ENCODE results near the gene MYO1A. TPM values are rescaled to one million over a fixed set of nuclear protein-coding genes. Genes with fewer than 3 reads are reported as not detected.

Gene MYO1A
- total and polyA plus RNA-seq, 10 of the 15 experiments (the other 5 are each of a cell fraction or from before 2014, with no cell fraction given), result 0.01 to 0.34 (median 0.15) TPM; not detected in 2

DNA sequence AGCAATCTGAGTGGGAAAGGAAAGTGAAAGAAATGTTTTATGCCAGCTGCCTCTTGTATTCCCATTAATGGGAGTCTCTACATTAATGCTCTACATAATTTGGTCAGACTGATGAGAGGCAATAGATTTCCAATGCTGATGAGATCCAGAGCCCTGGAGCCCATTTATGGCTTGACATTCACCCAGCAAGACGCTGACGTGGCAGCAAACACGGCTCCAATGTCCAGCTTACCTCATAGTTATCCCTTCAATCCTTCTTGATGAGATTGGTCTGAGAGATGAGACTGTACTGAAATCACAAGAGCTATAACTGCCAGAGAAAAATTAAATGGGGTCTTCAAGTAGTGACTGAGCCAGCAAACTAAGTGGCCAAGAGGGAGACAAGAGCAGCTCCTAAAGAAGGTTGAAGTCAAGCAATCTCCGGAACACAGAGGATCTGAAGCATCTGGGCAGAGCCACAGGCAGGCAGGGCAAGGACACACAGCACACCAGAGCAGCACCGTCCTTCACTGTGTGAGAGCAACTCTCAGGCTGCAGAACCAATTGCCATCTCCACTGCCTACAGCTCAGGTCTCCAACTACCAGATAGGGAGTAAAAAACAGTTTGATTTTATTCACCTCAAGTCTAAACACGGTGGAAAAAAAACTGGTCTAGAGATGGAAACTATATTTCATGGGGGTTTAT lies 7.3 kb upstream of the MYO1A start (continued):
- TF ChIP-seq, protein P1, sequence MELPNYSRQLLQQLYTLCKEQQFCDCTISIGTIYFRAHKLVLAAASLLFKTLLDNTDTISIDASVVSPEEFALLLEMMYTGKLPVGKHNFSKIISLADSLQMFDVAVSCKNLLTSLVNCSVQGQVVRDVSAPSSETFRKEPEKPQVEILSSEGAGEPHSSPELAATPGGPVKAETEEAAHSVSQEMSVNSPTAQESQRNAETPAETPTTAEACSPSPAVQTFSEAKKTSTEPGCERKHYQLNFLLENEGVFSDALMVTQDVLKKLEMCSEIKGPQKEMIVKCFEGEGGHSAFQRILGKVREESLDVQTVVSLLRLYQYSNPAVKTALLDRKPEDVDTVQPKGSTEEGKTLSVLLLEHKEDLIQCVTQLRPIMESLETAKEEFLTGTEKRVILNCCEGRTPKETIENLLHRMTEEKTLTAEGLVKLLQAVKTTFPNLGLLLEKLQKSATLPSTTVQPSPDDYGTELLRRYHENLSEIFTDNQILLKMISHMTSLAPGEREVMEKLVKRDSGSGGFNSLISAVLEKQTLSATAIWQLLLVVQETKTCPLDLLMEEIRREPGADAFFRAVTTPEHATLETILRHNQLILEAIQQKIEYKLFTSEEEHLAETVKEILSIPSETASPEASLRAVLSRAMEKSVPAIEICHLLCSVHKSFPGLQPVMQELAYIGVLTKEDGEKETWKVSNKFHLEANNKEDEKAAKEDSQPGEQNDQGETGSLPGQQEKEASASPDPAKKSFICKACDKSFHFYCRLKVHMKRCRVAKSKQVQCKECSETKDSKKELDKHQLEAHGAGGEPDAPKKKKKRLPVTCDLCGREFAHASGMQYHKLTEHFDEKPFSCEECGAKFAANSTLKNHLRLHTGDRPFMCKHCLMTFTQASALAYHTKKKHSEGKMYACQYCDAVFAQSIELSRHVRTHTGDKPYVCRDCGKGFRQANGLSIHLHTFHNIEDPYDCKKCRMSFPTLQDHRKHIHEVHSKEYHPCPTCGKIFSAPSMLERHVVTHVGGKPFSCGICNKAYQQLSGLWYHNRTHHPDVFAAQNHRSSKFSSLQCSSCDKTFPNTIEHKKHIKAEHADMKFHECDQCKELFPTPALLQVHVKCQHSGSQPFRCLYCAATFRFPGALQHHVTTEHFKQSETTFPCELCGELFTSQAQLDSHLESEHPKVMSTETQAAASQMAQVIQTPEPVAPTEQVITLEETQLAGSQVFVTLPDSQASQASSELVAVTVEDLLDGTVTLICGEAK (IDR thresholded peaks at IDR 0.05; ENCODE audit: borderline replicate concordance), result no peak
- TF ChIP-seq, protein P2, sequence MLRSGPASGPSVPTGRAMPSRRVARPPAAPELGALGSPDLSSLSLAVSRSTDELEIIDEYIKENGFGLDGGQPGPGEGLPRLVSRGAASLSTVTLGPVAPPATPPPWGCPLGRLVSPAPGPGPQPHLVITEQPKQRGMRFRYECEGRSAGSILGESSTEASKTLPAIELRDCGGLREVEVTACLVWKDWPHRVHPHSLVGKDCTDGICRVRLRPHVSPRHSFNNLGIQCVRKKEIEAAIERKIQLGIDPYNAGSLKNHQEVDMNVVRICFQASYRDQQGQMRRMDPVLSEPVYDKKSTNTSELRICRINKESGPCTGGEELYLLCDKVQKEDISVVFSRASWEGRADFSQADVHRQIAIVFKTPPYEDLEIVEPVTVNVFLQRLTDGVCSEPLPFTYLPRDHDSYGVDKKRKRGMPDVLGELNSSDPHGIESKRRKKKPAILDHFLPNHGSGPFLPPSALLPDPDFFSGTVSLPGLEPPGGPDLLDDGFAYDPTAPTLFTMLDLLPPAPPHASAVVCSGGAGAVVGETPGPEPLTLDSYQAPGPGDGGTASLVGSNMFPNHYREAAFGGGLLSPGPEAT (IDR thresholded peaks at IDR 0.05; ENCODE audit: low read depth), result no peak
- TF ChIP-seq, protein P3, sequence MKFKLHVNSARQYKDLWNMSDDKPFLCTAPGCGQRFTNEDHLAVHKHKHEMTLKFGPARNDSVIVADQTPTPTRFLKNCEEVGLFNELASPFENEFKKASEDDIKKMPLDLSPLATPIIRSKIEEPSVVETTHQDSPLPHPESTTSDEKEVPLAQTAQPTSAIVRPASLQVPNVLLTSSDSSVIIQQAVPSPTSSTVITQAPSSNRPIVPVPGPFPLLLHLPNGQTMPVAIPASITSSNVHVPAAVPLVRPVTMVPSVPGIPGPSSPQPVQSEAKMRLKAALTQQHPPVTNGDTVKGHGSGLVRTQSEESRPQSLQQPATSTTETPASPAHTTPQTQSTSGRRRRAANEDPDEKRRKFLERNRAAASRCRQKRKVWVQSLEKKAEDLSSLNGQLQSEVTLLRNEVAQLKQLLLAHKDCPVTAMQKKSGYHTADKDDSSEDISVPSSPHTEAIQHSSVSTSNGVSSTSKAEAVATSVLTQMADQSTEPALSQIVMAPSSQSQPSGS (IDR thresholded peaks at IDR 0.05; ENCODE audit: low read length), result no peak
- TF ChIP-seq CBX3 (IDR thresholded peaks at IDR 0.05; ENCODE audit: borderline replicate concordance, low read depth), result no peak
- no peak for TF ChIP-seq SREBF2 (IDR thresholded peaks at IDR 0.05; ENCODE audit: low read length)
- TF ChIP-seq LARP7 (IDR thresholded peaks at IDR 0.05), result no peak

All from GM12878 (cell line).